HepG2 (cell line): ENCODE data around the gene ILKAP. TPM values are rescaled to one million over a fixed set of nuclear protein-coding genes. Genes with fewer than 3 reads are reported as not detected.

ENCODE experiments used
- ATM ChIP-seq: fragments of 450-650 bp; IDR thresholded peaks from 2 replicates; pipeline ENCODE4 v1.7.1; 2017; ENCODE audit warnings: mild to moderate bottlenecking, borderline replicate concordance
- CBX5 ChIP-seq: sonication (generic); formaldehyde crosslinking; IDR thresholded peaks from 2 replicates; pipeline ENCODE4 v1.4.0; 2020; ENCODE audit warnings: missing genetic modification reagents, borderline replicate concordance
- DMAP1 ChIP-seq: IDR thresholded peaks from 2 replicates; pipeline ENCODE4 v1.6.1; 2016
- EEA1 ChIP-seq: sonication (generic); formaldehyde crosslinking; IDR thresholded peaks from 2 replicates; pipeline ENCODE4 v1.5.1; 2020; ENCODE audit warnings: mild to moderate bottlenecking, missing genetic modification reagents, borderline replicate concordance
- EZH2 ChIP-seq: conservative IDR thresholded peaks from 2 replicates; pipeline ENCODE4 v1.6.1; 2012; ENCODE audit warnings: mild to moderate bottlenecking, low read depth, low read length, moderate library complexity
- ISX ChIP-seq: sonication (generic); formaldehyde crosslinking; conservative IDR thresholded peaks from 2 replicates; pipeline ENCODE4 v1.5.0; 2020; ENCODE audit warnings: missing genetic modification reagents
- KDM2A ChIP-seq: sonication (generic); formaldehyde crosslinking; IDR thresholded peaks from 2 replicates; pipeline ENCODE4 v1.4.0; 2020; ENCODE audit warnings: low read depth, missing genetic modification reagents, borderline replicate concordance
- MBNL3 ChIP-seq: fragments of 250-450 bp; sonication (Bioruptor Pico); conservative IDR thresholded peaks from 2 replicates; pipeline ENCODE4 v1.8.0; 2022; ENCODE audit warnings: mild to moderate bottlenecking, inconsistent platforms
- ZBTB1 ChIP-seq: sonication (generic); formaldehyde crosslinking; IDR thresholded peaks from 2 replicates; pipeline ENCODE4 v1.4.0; 2020; ENCODE audit warnings: missing genetic modification reagents, borderline replicate concordance
- ZFAT ChIP-seq: sonication (generic); formaldehyde crosslinking; conservative IDR thresholded peaks from 2 replicates; pipeline ENCODE4 v1.8.1; 2023; ENCODE audit warnings: missing genetic modification reagents, inconsistent platforms
- ZNF10 ChIP-seq: sonication (generic); formaldehyde crosslinking; IDR thresholded peaks from 2 replicates; pipeline ENCODE4 v1.4.0; 2020; ENCODE audit warnings: mild to moderate bottlenecking, low read depth, missing genetic modification reagents, borderline replicate concordance
- ZNF207 ChIP-seq: fragments of 450-650 bp; IDR thresholded peaks from 2 replicates; pipeline ENCODE4 v1.6.1; 2016; ENCODE audit warnings: antibody characterized with exemption, borderline replicate concordance
- ZNF3 ChIP-seq: IDR thresholded peaks from 2 replicates; pipeline ENCODE4 v1.7.0; 2017; ENCODE audit warnings: inconsistent platforms
- ZNF460 ChIP-seq: sonication (generic); formaldehyde crosslinking; IDR thresholded peaks from 2 replicates; pipeline ENCODE4 v1.5.1; 2020; ENCODE audit warnings: missing genetic modification reagents, mild to moderate bottlenecking, borderline replicate concordance
- ZNF547 ChIP-seq: sonication (generic); formaldehyde crosslinking; IDR thresholded peaks from 2 replicates; pipeline ENCODE4 v1.5.1; 2020; ENCODE audit warnings: mild to moderate bottlenecking, missing genetic modification reagents
- ZNF746 ChIP-seq: sonication (generic); formaldehyde crosslinking; IDR thresholded peaks from 2 replicates; pipeline ENCODE4 v1.8.0; 2022; ENCODE audit warnings: mild to moderate bottlenecking, missing genetic modification reagents
- ZSCAN25 ChIP-seq: sonication (generic); formaldehyde crosslinking; IDR thresholded peaks from 2 replicates; pipeline ENCODE4 v1.8.0; 2022; ENCODE audit warnings: mild to moderate bottlenecking, missing genetic modification reagents
- polyA plus RNA-seq, 8 experiments: library from polyadenylated mRNA; depleted of rRNA in 3 of 8; stranded (reverse) in 7 of 8; unstranded in 1 of 8; fragments of >200 nt; fragmentation: Illumina TruSeq in 4 of 8; extraction: Trizol in 4 of 8; gene quantifications; 2 replicates each; pipeline versions ENCODE4 v1.2.1 to v1.2.3, GENCODE V29; 2011 to 2016; ENCODE audit warnings: low read depth in 4 of 8, missing spikeins in 1 of 8, mixed read lengths in 1 of 8; ENCODE audit not compliant: insufficient read depth in 1 of 8
- total RNA-seq, 5 experiments: library from RNA; depleted of rRNA; stranded (reverse); fragments of >200 nt; fragmentation: Illumina TruSeq; extraction: Trizol; gene quantifications; 2 replicates each; pipeline ENCODE4 v1.2.3, GENCODE V29; 2016; ENCODE audit warnings: low read depth in 1 of 5
- TF ChIP-seq, protein P1 (sequence below): IDR thresholded peaks from 2 replicates; pipeline ENCODE4 v1.6.1; 2016; ENCODE audit warnings: missing genetic modification reagents, missing compliant biosample characterization
- TF ChIP-seq, protein P2 (sequence below): sonication (generic); formaldehyde crosslinking; IDR thresholded peaks from 2 replicates; pipeline ENCODE4 v1.4.0; 2020; ENCODE audit warnings: missing genetic modification reagents, mild to moderate bottlenecking, borderline replicate concordance
- TF ChIP-seq, protein P3 (sequence below): IDR thresholded peaks from 2 replicates; pipeline ENCODE4 v1.4.0; 2020; ENCODE audit warnings: mild to moderate bottlenecking, missing genetic modification reagents
- TF ChIP-seq, protein P4 (sequence below): sonication (generic); formaldehyde crosslinking; IDR thresholded peaks from 2 replicates; pipeline ENCODE4 v1.4.0; 2020; ENCODE audit warnings: mild to moderate bottlenecking, missing genetic modification reagents

The ILKAP gene
- total and polyA plus RNA-seq, 2 of the 13 experiments (the other 11 are each of a cell fraction or from before 2014, with no cell fraction given): 29.6 to 33.1 TPM

DNA sequence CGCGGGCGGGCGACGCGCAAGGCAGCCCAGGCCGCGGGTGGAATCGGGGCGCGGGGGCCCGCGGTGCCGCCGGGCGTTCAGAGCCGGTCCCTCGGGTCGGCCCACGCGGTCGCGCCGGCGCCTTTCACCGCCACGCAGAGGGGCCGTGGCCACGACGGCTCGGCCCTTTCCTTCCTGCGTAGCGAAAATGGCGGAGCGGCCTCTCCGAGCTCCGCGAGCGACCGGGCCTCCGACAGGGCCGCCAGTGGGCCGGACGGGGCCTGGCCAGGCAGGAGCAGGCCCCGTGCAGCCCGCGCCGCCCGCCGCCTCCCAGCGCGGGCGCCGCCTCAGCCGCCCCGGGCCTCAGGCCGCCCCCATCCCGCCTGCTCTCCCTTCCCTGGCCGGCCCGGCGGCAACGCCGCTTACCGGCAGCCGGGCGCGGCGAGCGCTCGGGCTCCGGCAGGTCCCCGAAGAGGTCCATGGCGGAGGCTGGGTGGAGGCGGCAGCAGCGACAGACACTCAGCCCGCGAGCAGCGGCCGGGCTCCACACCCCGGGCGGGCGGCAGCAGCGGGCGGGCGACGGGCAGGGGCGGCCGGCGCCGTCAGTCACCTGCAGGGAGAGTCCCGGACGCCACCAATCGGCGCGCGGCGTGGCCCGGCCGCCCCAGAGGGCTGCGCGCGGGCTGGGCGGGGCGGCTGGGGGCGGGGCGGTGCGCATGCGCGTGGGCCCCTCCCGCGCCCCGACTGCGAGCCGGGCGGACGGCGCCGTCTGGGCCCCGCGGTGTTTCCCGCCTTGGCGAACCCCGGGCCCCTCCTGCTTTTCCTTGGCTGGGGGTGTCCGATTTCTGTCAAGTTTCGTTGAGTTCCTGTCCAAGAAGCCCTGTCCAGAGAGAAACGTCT, at the start of gene ILKAP (continued):
- TF ChIP-seq, protein P1, sequence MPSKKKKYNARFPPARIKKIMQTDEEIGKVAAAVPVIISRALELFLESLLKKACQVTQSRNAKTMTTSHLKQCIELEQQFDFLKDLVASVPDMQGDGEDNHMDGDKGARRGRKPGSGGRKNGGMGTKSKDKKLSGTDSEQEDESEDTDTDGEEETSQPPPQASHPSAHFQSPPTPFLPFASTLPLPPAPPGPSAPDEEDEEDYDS: no peak
- no peak for TF ChIP-seq ZNF3 (CRISPR knock-in tag)
- TF ChIP-seq, protein P2, sequence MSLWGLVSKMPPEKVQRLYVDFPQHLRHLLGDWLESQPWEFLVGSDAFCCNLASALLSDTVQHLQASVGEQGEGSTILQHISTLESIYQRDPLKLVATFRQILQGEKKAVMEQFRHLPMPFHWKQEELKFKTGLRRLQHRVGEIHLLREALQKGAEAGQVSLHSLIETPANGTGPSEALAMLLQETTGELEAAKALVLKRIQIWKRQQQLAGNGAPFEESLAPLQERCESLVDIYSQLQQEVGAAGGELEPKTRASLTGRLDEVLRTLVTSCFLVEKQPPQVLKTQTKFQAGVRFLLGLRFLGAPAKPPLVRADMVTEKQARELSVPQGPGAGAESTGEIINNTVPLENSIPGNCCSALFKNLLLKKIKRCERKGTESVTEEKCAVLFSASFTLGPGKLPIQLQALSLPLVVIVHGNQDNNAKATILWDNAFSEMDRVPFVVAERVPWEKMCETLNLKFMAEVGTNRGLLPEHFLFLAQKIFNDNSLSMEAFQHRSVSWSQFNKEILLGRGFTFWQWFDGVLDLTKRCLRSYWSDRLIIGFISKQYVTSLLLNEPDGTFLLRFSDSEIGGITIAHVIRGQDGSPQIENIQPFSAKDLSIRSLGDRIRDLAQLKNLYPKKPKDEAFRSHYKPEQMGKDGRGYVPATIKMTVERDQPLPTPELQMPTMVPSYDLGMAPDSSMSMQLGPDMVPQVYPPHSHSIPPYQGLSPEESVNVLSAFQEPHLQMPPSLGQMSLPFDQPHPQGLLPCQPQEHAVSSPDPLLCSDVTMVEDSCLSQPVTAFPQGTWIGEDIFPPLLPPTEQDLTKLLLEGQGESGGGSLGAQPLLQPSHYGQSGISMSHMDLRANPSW (CRISPR knock-in tag): no peak
- peak; percentile 29; the same call in 1 of the 2 replicates for TF ChIP-seq ZFAT
- TF ChIP-seq EEA1: no peak
- peak; percentile 67 for TF ChIP-seq KDM2A (CRISPR knock-in tag)
- peak; percentile 42; the same call in 1 of the 2 replicates for TF ChIP-seq ZNF547
- TF ChIP-seq DMAP1 (CRISPR knock-in tag): peak; percentile 52; the same call in 1 of the 2 replicates
- TF ChIP-seq, protein P3, sequence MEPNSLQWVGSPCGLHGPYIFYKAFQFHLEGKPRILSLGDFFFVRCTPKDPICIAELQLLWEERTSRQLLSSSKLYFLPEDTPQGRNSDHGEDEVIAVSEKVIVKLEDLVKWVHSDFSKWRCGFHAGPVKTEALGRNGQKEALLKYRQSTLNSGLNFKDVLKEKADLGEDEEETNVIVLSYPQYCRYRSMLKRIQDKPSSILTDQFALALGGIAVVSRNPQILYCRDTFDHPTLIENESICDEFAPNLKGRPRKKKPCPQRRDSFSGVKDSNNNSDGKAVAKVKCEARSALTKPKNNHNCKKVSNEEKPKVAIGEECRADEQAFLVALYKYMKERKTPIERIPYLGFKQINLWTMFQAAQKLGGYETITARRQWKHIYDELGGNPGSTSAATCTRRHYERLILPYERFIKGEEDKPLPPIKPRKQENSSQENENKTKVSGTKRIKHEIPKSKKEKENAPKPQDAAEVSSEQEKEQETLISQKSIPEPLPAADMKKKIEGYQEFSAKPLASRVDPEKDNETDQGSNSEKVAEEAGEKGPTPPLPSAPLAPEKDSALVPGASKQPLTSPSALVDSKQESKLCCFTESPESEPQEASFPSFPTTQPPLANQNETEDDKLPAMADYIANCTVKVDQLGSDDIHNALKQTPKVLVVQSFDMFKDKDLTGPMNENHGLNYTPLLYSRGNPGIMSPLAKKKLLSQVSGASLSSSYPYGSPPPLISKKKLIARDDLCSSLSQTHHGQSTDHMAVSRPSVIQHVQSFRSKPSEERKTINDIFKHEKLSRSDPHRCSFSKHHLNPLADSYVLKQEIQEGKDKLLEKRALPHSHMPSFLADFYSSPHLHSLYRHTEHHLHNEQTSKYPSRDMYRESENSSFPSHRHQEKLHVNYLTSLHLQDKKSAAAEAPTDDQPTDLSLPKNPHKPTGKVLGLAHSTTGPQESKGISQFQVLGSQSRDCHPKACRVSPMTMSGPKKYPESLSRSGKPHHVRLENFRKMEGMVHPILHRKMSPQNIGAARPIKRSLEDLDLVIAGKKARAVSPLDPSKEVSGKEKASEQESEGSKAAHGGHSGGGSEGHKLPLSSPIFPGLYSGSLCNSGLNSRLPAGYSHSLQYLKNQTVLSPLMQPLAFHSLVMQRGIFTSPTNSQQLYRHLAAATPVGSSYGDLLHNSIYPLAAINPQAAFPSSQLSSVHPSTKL (CRISPR knock-in tag): peak; percentile 25; the same call in 1 of the 2 replicates
- no peak for TF ChIP-seq MBNL3
- TF ChIP-seq ISX (CRISPR knock-in tag): 0 out of 2 replicates have a peak, but pooled peaks have one; percentile 41
- TF ChIP-seq, protein P4, sequence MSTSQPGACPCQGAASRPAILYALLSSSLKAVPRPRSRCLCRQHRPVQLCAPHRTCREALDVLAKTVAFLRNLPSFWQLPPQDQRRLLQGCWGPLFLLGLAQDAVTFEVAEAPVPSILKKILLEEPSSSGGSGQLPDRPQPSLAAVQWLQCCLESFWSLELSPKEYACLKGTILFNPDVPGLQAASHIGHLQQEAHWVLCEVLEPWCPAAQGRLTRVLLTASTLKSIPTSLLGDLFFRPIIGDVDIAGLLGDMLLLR (CRISPR knock-in tag): no peak
- TF ChIP-seq ZNF746: no peak; the same call in 1 of the 2 replicates
- TF ChIP-seq EZH2: no peak
- TF ChIP-seq ZNF207: no peak
- TF ChIP-seq CBX5: no peak
- no peak for TF ChIP-seq ZNF460 (CRISPR knock-in tag)
- TF ChIP-seq ZSCAN25 (CRISPR knock-in tag): no peak
- TF ChIP-seq ZBTB1 (CRISPR knock-in tag): no peak
- TF ChIP-seq ATM: no peak
- no peak for TF ChIP-seq ZNF10 (CRISPR knock-in tag)
